Neural cell (in vitro differentiated cells): ENCODE data around the gene HAND2. TPM values are rescaled to one million over a fixed set of nuclear protein-coding genes. Genes with fewer than 3 reads are reported as not detected.
A peak's percentile ranks its signal among the peaks of the same experiment; 100 is the strongest.

ENCODE experiments used
- H2AFZ ChIP-seq: fragments of 200-600, 300-800 bp; sonication (generic), shearing (Covaris generic); 2 replicates; pipeline ENCODE4 v1.6.0; 2014; ENCODE audit warnings: low read depth, mild to moderate bottlenecking, antibody characterized with exemption, low read length, moderate library complexity
- H3F3A ChIP-seq: fragments of 200-600 bp; shearing (Covaris generic); 2 replicates; pipeline ENCODE4 v1.6.1; 2016; ENCODE audit warnings: mild to moderate bottlenecking, moderate library complexity, mixed read lengths, antibody characterized with exemption, low read length; ENCODE audit not compliant: insufficient read depth, poor library complexity, severe bottlenecking
- H3K27ac ChIP-seq: fragments of 200-600, 300-800 bp; sonication (generic), shearing (Covaris generic); 2 replicates; pipeline ENCODE4 v1.5.1; 2014; ENCODE audit warnings: mild to moderate bottlenecking, low read length, moderate library complexity
- H3K27me3 ChIP-seq: fragments of 300-800, 200-600 bp; sonication (generic), shearing (Covaris generic); 2 replicates; pipeline ENCODE4 v1.6.0; 2014; ENCODE audit warnings: mild to moderate bottlenecking, low read depth, low read length, moderate library complexity; ENCODE audit not compliant: insufficient read depth
- H3K36me3 ChIP-seq: fragments of 300-800, 200-600 bp; sonication (generic), shearing (Covaris generic); 2 replicates; pipeline ENCODE4 v1.5.1; 2014; ENCODE audit warnings: mild to moderate bottlenecking, antibody characterized with exemption, low read length, moderate library complexity; ENCODE audit not compliant: insufficient read depth
- H3K4me2 ChIP-seq: fragments of 300-800, 200-600 bp; sonication (generic), shearing (Covaris generic); 2 replicates; pipeline ENCODE4 v1.6.0; 2014; ENCODE audit warnings: mild to moderate bottlenecking, low read length
- H3K4me3 ChIP-seq: fragments of 300-800, 200-600 bp; sonication (generic), shearing (Covaris generic); 2 replicates; pipeline ENCODE4 v1.5.1; 2014; ENCODE audit warnings: mild to moderate bottlenecking, low read length, moderate library complexity
- H3K79me2 ChIP-seq: fragments of 200-600 bp; shearing (Covaris generic); replicated peaks from 2 replicates; pipeline ENCODE4 v1.6.0; 2014; ENCODE audit warnings: mild to moderate bottlenecking, low read length, moderate library complexity; ENCODE audit not compliant: insufficient read depth
- H3K9ac ChIP-seq: fragments of 300-800, 200-600 bp; sonication (generic), shearing (Covaris generic); 2 replicates; pipeline ENCODE4 v1.6.1; 2016; ENCODE audit warnings: mild to moderate bottlenecking, low read length, mixed read lengths
- H3K9me2 ChIP-seq: fragments of 200-600 bp; shearing (Covaris generic); 2 replicates; pipeline ENCODE4 v1.6.1; 2016; ENCODE audit warnings: mild to moderate bottlenecking, low read length, mixed read lengths; ENCODE audit not compliant: insufficient read depth
- H3K9me3 ChIP-seq: fragments of 200-600, 300-800 bp; sonication (generic), shearing (Covaris generic); 2 replicates; pipeline ENCODE4 v1.6.1; 2016; ENCODE audit warnings: mild to moderate bottlenecking, mixed run types, low read length, moderate library complexity, mixed read lengths
- H4K20me1 ChIP-seq: fragments of 200-600 bp; shearing (Covaris generic); 2 replicates; pipeline ENCODE4 v1.6.1; 2016; ENCODE audit warnings: mild to moderate bottlenecking, mixed run types; ENCODE audit not compliant: insufficient read depth
- EZH2 ChIP-seq: fragments of 200-600, 300-800 bp; shearing (Covaris generic), sonication (generic); IDR thresholded peaks from 2 replicates; pipeline ENCODE4 v1.6.1; 2014; ENCODE audit warnings: antibody characterized with exemption, low read length, borderline replicate concordance, mild to moderate bottlenecking; ENCODE audit not compliant: insufficient read depth, poor library complexity, severe bottlenecking
- POLR2AphosphoS5 ChIP-seq: IDR thresholded peaks from 2 replicates; pipeline ENCODE4 v1.6.1; 2012
- RAD21 ChIP-seq: fragments of 450-650 bp; conservative IDR thresholded peaks from 2 replicates; pipeline ENCODE4 v1.6.1; 2014; ENCODE audit warnings: antibody characterized with exemption, mild to moderate bottlenecking, moderate library complexity
- SMC3 ChIP-seq: fragments of 450-650 bp; conservative IDR thresholded peaks from 2 replicates; pipeline ENCODE4 v1.6.1; 2014; ENCODE audit warnings: antibody characterized with exemption, mild to moderate bottlenecking, moderate library complexity; ENCODE audit not compliant: poor library complexity
- polyA plus RNA-seq: library from polyadenylated mRNA; depleted of rRNA; stranded (reverse); fragments of >200 nt; gene quantifications from 2 replicates; pipeline ENCODE4 v1.2.3, GENCODE V29; 2014
- TF ChIP-seq, protein P1 (sequence below): IDR thresholded peaks from 2 replicates; pipeline ENCODE4 v1.6.1; 2012; ENCODE audit warnings: borderline replicate concordance
- TF ChIP-seq, protein P2 (sequence below): fragments of 450-650 bp; IDR thresholded peaks from 2 replicates; pipeline ENCODE4 v1.5.1; 2014; ENCODE audit warnings: antibody characterized with exemption, mild to moderate bottlenecking, moderate library complexity; ENCODE audit not compliant: poor library complexity, severe bottlenecking

Gene HAND2
- polyA plus RNA-seq, 1 donor from 2014 or later, result not detected

DNA sequence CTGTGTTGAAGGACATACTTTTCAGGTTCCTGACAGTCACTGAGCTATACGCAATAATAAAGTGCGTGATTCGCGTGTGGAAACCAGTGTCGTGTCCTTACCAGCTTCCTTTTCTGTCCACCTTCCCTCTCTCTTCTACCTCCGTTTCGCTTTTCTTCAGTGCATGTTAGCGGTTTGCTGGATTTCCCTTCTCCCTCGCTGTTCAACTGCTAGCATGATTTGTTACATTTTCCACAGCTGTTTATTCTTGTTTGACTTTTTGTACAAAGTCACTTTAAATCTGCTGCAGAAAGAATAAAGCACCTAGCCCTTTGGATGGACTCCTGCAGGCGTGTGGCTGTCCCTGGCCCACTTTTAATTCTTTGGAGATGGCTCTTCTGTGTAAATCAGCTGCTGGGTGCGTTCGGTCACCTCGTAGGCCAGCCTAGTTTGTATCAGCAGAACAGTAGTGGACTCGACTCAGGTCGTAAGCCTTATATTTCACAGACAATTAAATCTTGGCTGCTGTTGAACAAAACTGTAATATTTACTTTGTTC, 8.9 kb upstream of the HAND2 start:
- Histone ChIP-seq H3K79me2 (no peaks in the 10 kb centered on the region), H4K20me1 (no peaks in the 10 kb centered on the region), H3K27ac (no peak overlapping the region), H3K9ac (no peak overlapping the region), H3K9me3 (no peaks in the 10 kb centered on the region), H3K27me3 (peaks cover 96% of the 10 kb centered on the region), H3K4me3 (peak overlapping the region; percentile 50), H3K36me3 (no peaks in the 10 kb centered on the region), H3K9me2 (no peaks in the 10 kb centered on the region), H2AFZ (no peak overlapping the region), H3F3A (no peaks in the 10 kb centered on the region), H3K4me2 (no peak overlapping the region)
- peak; percentile 77 for TF ChIP-seq POLR2AphosphoS5
- no peak for TF ChIP-seq SMC3

DNA sequence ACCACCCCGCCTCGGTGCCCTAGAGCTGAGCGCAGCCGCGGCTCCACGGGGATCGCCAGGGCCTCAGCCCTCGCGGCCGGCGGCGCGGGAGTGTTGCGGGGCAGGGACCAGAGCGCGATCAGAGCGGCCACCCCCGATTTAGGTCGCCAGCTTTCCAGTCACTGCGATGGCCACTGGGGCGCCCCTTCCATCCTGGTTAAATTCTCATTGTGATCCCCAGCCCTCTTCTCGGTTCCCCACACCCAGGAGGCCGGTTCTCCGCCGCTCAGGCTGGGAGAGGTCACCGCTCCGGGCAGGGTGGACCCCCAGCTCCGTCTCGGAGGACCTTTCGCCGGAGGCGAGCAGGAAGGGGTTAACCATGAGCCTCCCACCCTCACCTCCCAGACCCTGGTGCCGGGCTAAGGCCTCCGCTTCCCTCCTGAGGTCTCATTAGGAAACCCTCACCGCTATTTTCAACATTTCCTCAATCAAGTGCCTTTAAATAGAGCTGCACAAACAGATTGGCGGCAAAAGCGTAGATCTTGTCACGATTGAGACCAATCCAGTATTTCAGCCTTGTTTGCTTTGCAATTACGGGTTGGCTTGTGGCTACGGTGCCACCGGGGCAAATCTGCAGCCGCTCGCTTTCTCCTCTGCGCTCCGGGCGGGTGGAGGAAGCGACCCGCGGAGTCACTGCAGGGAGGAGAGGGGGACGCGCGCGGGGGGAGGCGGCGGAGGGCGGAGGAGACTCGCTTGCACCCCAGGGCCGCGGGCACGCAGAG, 8.3 kb upstream of the HAND2 start:
- Histone ChIP-seq H3K4me3 (peak overlapping the region; percentile 50), H3K9me2 (no peaks in the 10 kb centered on the region), H3K9ac (no peak overlapping the region), H3K4me2 (no peak overlapping the region), H3K36me3 (no peaks in the 10 kb centered on the region), H3K79me2 (no peaks in the 10 kb centered on the region), H4K20me1 (no peaks in the 10 kb centered on the region), H3K27ac (no peak overlapping the region), H2AFZ (no peak overlapping the region), H3K27me3 (peaks cover 97% of the 10 kb centered on the region), H3K9me3 (no peaks in the 10 kb centered on the region), H3F3A (no peaks in the 10 kb centered on the region)
- TF ChIP-seq, protein P1, sequence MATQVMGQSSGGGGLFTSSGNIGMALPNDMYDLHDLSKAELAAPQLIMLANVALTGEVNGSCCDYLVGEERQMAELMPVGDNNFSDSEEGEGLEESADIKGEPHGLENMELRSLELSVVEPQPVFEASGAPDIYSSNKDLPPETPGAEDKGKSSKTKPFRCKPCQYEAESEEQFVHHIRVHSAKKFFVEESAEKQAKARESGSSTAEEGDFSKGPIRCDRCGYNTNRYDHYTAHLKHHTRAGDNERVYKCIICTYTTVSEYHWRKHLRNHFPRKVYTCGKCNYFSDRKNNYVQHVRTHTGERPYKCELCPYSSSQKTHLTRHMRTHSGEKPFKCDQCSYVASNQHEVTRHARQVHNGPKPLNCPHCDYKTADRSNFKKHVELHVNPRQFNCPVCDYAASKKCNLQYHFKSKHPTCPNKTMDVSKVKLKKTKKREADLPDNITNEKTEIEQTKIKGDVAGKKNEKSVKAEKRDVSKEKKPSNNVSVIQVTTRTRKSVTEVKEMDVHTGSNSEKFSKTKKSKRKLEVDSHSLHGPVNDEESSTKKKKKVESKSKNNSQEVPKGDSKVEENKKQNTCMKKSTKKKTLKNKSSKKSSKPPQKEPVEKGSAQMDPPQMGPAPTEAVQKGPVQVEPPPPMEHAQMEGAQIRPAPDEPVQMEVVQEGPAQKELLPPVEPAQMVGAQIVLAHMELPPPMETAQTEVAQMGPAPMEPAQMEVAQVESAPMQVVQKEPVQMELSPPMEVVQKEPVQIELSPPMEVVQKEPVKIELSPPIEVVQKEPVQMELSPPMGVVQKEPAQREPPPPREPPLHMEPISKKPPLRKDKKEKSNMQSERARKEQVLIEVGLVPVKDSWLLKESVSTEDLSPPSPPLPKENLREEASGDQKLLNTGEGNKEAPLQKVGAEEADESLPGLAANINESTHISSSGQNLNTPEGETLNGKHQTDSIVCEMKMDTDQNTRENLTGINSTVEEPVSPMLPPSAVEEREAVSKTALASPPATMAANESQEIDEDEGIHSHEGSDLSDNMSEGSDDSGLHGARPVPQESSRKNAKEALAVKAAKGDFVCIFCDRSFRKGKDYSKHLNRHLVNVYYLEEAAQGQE, result no peak
- TF ChIP-seq EZH2, result peak; percentile 91

DNA sequence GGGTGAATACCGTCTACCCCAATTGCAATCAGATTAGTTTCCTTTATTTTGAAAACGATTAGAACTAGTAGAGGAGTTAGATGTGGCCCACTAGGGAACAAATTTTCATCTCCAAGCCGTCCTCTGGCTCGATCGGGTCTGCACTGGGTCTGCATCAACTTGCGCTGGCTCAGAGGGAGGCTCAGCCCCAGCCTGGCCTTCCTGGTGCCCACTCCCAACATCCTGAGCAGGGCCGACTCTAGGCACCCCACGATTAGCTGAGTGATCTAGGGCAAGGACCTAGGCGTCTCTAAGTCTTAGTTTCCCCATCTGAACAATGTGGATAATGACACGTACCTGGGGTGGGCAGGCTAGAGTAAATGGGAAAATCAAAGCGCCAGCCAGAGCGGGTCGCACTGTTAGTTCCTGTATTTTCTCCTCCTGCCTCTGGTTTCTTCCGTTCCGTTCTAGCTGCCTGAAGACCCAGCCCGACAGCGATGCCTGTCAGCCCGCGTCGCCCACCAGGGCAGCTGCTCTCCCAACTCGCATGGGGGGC, 7.7 kb upstream of the HAND2 start:
- Histone ChIP-seq H3K79me2 (no peaks in the 10 kb centered on the region), H3K9me2 (no peaks in the 10 kb centered on the region), H3K9me3 (peaks cover 5% of the 10 kb centered on the region), H2AFZ (no peak overlapping the region), H3K27me3 (peaks cover 98% of the 10 kb centered on the region), H3K4me2 (no peak overlapping the region), H3K4me3 (peak overlapping the region; percentile 50), H3K36me3 (no peaks in the 10 kb centered on the region), H3F3A (no peaks in the 10 kb centered on the region), H3K27ac (no peak overlapping the region), H4K20me1 (no peaks in the 10 kb centered on the region), H3K9ac (no peak overlapping the region)
- no peak for TF ChIP-seq SMC3
- TF ChIP-seq, protein P2, sequence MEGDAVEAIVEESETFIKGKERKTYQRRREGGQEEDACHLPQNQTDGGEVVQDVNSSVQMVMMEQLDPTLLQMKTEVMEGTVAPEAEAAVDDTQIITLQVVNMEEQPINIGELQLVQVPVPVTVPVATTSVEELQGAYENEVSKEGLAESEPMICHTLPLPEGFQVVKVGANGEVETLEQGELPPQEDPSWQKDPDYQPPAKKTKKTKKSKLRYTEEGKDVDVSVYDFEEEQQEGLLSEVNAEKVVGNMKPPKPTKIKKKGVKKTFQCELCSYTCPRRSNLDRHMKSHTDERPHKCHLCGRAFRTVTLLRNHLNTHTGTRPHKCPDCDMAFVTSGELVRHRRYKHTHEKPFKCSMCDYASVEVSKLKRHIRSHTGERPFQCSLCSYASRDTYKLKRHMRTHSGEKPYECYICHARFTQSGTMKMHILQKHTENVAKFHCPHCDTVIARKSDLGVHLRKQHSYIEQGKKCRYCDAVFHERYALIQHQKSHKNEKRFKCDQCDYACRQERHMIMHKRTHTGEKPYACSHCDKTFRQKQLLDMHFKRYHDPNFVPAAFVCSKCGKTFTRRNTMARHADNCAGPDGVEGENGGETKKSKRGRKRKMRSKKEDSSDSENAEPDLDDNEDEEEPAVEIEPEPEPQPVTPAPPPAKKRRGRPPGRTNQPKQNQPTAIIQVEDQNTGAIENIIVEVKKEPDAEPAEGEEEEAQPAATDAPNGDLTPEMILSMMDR, result no peak
- TF ChIP-seq RAD21, result no peak
- no peak for TF ChIP-seq POLR2AphosphoS5
